GM21526 (cell line): ENCODE measurements around the gene CTIF.
"Not testable (repeated sequence)": the region's sequence is repeated elsewhere in the genome, so short reads cannot be mapped to it uniquely, and the experiment has no call there.

Source experiments
- ATAC-seq: cut with Tn5 transposase; IDR thresholded peaks from one replicate; pipeline ENCODE4 v1.9.1; 2021; ENCODE audit warnings: moderate library complexity; ENCODE audit not compliant: unreplicated experiment, low FRiP score

The CTIF gene

DNA sequence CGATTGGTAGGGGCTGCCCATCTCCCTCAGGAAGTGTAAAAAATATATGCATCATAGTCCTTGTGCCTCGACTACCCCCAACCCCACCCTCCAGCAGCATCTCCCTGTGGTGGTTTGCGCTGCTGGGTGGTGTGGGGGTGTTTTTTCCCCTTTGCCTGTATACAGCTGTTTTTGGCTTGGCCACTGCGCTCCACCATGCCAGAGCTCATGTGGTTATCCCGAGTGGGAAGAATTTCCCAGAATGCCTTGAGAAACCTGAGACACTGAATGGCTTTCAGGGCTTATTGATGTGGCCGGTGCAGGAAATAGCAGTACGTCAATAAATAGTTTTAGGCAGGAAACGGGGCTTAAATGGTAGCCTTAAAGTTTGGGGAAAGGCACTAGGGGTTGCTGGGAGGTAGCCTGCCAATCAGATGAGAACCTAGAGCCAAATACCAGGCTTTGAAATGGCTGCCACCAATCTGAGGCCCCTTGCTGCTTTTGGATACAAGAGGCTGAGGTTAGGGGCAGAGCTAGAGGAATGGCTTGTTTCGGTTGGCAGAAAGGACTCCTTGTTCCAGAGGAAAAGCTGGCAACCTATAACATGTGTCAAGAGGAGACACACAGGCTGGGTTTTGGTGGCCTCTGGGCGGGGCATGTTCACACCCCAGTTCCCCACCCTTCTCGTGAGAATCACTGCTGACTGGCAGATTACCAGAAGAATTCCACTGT lies 267.9 kb downstream of the CTIF start:
- no peak for ATAC-seq

DNA sequence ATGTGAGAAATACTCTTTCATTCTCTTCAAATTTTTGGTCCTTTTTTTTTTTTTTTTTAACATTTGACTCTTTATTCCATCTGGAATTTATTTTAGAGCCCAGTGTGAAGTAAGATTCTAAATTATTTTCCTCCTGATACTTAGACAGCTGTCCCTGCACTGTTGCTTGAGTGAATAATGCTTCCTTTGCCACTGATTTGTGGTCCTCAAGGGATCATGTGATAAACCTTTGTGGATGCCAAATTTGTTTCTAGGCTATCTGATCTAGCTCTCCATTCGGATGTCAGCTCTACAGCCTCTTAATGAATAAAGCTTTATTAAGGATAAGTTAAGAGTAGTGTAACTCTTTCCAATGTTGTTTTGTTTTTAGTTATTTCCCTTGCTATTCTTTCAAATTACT lies 269.6 kb downstream of the CTIF start:
- ATAC-seq: no peak

DNA sequence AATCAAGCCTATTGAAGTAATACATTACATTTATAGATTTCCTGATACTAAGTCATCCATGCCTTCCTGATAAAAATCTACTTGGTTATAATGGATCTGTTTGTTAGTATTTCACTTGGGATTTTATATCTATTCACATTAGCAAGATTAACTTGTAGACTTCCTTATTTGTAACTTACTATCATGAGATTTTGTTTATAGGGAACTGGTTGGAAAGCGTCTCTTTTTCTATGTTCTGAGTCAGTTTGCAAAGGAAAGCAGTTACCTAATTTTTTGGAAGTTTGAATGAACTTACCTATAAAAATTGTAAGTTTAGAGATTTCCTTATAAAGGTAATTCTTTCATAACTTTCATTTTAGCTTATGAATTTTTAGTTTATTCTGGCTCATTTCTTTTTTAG lies 270.5 kb downstream of the CTIF start:
- ATAC-seq: no peak

DNA sequence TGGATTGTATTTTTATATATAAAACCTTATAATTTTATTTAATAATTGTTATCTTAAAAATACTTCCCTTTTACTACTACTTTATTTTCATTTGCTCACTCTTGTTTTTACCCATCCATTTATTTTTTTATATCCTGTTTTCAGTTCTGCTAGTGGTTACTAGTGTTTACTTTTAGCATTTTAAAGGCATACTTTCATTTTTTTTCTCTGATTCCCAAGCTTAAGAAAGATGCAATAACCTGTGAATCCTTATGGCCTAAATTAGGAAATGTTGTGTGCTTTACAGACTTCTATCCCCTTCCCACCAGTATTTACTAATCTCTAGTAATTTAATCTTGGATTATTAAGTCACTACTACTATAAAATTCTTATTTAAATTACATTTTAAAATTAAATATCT lies 272.0 kb downstream of the CTIF start:
- no peak for ATAC-seq

DNA sequence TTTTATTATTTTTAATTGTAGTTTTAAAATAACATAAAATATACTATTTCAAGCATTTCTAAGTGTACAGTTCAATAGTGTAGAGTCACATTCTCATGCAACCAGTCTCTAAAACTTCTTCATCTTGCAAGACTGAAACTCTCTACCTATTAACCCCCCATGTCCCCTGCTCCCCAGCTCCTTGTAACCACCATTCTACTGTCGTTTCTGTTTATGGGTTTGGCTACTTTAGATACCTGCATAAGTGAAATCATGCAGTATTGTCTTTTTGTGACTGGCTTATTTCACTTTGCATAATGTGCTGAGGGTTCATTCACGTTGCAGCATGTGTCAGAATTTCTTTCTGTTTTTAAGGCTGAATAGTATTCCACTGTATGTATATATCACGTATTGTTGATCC lies 272.6 kb downstream of the CTIF start:
- ATAC-seq: no peak

DNA sequence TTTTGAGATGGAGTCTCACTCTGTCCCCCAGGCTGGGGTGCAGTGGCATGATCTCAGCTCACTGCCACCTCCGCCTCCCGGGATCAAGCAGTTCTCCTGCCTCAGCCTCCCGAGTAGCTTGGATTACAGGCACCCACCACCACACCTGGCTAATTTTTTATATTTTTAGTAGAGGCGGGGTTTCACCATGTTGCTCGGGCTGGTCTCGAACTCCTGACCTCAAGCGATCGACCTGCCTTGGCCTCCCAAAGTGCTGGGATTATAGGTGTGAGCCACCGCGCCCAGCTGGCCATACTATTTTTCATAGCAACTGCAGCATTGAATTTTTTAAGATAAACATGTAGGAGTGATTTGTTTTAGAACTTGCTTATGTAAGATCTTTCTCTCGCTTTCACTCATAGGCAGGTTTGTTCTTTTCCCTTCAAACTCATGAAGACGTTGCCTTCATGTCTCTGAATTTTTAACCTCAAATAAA lies 273.2 kb downstream of the CTIF start:
- not testable (repeated sequence) for ATAC-seq

DNA sequence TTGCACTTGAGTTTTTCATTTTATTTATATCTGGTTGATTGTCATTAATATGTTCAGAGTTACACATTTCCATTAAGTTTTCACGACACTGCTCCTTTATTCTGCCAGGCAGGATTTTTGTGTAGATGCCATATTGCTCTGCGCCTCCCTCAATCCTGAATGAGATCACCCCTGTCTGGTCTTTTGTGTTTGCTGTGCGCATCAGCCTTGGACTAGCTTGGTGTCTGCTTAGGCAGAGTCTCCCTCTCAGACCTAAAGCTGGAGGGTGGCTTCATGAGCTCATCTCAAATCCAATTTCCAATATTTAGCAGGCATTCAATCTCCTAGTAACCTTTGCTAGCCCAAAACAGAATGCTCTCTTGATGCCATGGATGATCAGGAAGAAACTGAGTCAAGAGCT lies 274.5 kb downstream of the CTIF start:
- no peak for ATAC-seq

DNA sequence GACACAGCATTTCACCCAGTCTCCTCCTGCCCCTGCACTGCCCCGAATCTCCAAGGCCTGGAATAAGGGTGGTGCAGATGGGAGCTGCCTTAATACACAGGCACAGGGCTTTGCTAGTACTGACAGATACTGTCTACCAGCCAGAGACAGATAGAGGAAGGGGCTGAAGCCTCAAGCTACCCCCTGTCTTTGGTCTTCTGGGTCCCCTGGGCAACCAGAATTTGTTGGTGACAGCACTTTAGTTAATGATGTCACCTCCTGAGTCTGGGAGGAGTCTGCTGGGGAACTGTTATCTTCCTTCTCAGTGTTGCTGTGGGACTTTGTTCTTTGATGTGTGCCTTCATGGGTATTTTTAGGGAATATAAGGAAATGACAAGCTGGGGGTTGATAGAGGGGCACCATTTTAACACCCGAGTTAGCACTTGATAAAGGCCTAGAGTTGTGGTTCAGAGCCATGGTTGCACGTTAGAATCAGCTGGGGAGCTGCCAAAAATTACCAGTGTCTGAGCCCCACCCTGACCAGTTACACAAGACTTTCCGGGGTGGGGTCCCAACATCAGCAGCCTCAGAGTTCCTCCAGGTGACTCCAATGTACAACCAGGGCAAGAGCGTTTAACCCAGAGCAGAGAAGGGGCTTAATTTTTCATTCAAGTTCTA lies 275.1 kb downstream of the CTIF start:
- no peak for ATAC-seq

DNA sequence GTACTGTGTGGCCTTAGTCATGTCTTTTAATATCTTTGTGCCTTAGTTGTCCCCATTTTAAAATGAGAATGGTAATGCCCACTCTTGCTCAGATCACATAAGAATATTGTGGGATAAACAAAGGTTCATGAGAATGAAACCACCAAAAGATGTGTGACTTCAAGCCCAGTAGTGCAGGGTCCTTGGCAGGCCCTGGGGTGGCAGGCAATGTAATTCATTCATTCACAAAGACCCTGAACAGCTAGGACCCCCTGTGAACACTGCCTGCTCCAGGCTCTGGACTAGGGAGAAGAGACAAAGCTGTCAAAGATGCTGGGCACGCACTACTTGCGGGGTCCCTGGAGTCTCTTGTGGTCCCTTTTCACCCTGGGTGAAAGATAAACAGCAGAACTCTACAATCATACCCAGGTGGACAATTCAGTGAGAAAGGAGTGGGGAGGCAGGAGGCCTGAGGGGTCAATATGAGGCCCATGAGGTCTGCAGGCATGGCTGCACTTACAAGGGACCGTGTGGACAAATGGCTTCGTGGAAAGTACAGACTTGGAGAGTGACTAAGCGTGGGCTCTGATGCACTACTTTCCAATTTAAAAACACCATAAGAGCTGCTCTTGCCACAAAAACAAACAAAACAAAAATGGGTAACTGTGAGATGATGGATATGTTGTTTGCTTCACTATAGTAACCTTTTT lies 275.8 kb downstream of the CTIF start:
- no peak for ATAC-seq

DNA sequence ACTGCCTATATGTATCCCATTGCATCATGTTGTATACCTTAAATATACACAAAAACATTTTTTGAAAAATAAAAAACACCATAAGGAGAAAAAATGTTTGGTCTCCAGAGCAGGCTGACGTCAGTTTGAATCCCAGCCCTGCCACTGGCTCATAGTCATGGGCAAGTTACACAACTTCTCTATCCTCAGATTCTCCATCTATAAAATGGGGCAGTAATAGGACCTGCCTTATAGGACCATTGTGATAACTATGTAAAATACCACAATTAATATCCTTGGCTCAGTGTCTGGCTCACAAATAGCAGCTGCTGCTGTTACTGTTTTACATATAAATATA lies 276.3 kb downstream of the CTIF start:
- ATAC-seq: no peak

DNA sequence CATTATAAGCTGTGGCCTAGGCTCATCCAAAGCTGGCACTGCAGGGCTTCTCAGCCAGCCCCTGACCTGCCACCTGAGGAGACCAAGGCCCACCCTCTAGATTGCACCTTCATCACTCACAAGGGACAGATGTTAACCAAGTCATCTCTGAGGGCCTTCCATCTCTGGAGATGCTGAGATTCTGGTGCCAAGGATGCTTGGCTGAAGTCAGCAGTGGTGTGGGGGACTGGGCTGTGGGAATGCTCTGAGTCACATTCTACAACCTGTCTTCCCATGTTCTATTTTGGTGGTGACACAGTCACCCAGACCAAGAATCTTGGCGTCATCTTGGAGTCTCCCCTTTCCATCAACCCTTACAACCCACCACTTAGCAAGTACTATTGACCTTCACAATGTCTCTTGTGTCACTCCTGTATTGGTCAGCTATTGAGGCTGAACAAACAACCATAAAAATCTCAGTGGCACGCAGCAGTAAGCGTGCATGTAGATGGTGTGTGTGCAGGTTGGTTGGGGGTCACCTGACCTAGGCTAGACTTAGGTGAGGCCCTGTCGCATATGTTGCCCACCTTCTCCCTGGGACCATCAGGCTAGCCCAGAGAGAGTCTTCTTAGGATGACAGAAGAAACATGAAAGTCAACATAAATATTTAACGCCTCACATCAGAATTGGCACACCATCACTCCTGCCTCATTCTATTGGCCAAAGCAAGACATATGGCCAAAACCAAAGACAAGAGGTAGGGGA lies 276.9 kb downstream of the CTIF start:
- no peak for ATAC-seq

DNA sequence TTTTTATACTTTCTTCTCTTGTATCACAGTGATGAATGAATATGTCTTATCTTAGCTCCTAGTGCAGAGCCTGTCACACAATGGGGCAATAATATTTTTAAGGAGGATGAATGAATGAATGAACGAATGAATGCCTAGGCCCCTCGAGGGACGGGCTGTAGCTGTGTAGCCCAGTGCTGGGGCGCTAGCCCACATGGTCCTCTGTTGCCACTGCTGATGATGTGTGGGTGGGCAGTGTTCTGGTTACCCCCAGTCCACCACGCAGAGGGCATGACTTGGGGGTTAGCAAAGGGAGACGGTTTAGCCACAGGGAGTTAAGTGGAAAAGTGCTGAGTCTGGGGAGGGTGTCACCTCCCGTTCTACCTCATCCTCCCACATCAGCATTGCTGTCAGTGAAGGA lies 277.7 kb downstream of the CTIF start:
- ATAC-seq: no peak

DNA sequence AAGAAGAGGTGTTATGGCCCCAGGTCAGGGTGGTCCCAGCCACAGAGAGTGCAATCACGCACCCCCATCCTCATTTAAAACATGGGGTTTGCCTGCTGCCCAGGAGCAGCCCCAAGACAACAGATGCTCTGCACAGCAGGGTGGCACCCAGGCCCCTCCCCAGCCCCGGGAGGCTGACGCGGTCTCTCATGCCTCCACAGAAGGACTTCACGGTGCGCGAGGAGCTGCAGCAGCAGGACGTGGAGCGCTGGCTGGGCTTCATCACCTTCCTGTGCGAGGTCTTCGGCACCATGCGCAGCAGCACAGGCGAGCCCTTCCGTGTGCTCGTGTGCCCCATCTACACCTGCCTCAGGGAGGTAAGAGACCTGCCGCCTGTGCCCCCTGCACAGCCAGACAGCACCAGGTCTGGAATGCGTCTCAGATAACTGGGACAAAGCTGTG lies 278.2 kb downstream of the CTIF start:
- no peak for ATAC-seq

DNA sequence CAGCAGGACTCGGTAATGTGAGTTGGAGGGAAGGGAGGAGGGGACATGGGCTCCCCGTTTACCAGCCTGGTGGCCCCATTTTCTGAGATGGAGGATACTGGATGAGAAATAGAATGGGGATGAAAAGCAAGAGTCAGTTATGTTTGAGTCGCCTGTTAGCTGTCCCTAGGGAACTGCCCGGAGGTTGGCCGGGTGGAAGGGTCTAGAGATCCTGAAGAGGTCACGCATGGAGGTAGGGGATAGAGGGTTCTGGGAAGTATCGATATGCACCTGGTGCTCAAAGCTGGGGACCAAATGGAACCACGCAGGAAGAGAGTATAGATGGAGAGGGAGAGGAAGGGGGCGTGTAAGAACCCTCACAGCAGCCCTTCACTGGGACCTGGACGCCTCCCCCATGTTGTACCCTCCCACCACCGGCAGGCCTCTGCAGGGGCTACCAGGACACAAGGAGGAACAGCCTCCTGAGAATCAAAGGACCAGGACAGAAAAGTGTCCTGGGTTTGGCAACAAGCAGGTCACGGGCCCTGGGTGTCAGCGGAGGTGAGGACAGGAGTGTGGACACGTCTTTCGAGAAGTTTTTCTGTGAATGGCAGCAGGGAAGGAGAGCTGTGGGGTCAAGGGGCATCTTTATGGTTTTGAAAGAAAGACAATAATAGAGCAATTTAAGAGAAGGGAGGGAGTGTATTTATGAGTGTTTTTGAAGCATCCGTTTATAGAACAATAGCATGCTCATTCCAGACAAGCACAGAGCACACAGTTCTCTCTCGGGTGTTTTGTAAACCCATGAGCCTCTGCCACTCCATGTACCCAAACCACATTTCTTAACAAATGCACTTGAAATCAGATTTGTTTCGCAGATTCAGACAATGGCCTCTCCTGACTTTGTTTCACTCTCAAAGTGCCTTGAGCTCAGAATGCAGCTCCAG lies 279.8 kb downstream of the CTIF start:
- no peak for ATAC-seq

DNA sequence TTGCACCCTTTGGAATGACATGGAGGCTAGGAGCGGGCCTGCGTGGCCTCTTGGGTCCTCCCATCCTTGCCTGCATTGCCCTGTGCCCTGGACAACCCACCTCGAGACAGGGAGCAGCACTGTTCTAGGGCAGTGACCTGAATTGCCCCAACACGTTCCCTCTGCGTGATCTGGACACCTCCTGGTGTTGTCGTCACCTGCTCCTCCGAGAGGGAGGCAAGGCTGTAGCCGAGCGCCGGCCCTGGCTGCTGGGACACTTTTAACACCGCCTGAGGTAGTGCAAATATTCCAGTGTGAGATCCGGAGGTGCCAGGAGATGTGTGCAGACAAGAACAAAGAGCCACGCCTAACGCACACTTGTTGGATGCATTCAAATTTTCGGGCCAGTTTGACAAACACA lies 280.4 kb downstream of the CTIF start:
- no peak for ATAC-seq

DNA sequence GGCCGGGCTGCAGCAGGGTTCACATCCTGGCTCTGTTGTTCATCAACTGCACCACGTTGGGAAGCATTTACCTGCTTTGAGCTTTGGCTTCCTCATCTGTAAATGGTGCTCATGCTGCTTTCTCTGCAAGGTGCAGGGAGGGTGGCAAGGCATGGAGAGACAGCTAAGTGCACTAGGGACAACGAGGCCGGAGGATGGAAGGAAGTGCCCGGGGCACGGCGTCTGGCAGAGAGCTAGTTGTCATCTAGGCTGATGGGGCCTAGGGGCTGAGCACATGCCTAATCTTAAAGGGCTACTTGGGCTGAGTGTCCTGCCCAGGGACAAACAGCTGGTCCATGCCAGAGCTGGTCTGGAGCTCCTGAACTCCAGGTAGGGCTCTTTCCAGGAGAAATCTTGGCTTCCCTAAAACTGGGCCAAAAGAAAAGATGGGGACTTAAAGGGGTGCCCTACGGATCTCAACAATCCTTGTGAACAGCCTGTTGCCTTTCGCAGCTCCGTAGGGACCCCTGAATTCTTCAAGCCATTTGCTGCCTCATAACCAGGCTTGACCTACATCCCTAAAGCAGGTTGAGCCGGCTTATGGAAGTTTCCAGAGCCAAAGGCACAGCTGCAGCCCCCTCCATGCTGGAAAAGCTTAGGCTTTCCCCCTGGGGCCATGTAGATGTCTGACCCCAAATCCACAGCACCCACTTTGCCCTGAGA lies 281.1 kb downstream of the CTIF start:
- ATAC-seq: no peak

DNA sequence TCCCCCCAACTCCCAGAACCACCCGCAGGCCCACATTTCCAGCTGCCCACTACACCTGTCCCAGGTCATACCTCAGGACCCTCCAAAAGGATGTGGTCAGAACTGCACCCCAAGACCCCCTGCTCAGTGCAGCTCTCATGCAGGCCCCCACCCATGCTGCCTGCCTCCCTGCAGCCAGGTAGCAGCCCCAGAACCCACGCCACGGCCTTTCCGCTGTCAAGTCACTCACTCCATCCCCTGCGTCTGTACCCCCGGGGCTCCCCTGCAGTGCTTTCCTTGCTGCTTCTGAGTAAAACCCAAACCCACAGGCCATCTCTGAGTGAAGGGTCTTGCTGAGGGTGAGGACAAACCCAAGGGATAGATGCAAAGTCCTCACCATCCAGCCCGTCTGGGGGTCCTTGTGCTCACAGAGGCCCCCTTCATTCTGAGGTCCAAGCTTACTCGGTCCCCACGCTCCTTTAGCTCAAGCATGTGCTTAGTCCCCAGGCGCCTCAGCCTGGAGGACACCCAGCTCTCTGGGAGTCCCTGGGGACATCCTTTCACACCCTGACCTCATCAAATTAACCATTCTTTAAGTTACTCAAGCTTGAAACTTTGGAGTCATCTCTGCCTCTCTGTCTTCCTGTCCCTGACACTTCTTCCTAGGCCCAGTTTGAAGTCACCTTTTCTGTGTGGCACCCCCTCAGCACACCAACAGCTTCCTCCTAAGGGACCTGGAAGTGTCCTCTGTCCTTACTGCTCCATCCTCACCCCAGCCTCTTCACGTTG lies 281.8 kb downstream of the CTIF start:
- peak; percentile 77 for ATAC-seq

DNA sequence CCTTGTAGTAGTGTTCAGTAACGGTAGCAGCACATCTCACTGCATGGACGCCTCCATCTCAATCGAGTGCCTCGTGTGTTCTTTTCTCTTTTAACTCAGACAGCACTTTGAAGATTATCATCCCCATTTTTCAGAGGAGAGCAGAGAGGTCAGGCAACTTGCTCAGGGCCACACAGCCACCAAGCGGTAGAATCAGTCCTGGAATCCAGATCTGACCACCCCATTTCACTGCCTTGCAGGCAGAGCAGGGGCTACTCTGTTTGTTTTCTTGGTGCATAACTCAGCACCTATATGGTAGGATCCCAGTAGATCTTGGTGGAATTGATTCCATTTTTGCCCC lies 282.4 kb downstream of the CTIF start:
- ATAC-seq: no peak

DNA sequence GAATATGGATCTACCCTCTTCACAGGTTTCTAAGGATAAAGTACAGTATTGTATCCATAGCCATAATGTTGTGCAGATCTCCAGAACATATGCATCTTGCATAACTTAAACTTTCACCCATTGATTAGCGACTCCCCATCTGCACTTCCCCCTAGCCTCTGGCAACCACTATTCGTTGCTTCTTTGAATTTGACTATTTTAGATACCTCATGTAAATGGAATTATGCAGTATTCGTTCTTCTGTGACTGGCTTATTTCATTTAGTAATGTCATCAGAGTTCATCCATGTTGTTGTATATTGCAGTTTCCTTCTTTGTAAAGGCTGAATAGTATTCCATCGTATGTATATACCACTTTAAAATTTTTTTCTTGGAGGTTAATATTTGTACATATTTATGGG lies 283.0 kb downstream of the CTIF start:
- no peak for ATAC-seq
